MG63 (cell line): Measurements from ENCODE around the gene NEBL. TPM values are rescaled to one million over a fixed set of nuclear protein-coding genes. Genes with fewer than 3 reads are reported as not detected.
"Not testable (repeated sequence)": the region's sequence is repeated elsewhere in the genome, so short reads cannot be mapped to it uniquely, and the experiment has no call there.

Experiments used
- DNase-seq: peaks from one replicate; pipeline ENCODE4 v3.0.0-alpha.2; 2020
- H3K27me3 ChIP-seq: fragments of 250-450 bp; sonication (Bioruptor Pico); 2 replicates; pipeline ENCODE4 v1.5.1; 2020; ENCODE audit warnings: mild to moderate bottlenecking, moderate library complexity
- H3K36me3 ChIP-seq: fragments of 250-450 bp; sonication (Bioruptor Pico); 2 replicates; pipeline ENCODE4 v1.5.1; 2020; ENCODE audit warnings: mild to moderate bottlenecking, moderate library complexity
- H3K4me3 ChIP-seq: fragments of 250-450 bp; sonication (Bioruptor Pico); 2 replicates; pipeline ENCODE4 v1.5.1; 2020; ENCODE audit warnings: mild to moderate bottlenecking, moderate library complexity
- H3K9me3 ChIP-seq: fragments of 250-450 bp; sonication (Bioruptor Pico); 2 replicates; pipeline ENCODE4 v1.5.1; 2020; ENCODE audit warnings: mild to moderate bottlenecking, moderate library complexity
- total RNA-seq: library from RNA; depleted of rRNA; stranded (reverse); fragments of >200 nt; shearing (Covaris generic); gene quantifications from 2 replicates; pipeline ENCODE4 v1.2.3, GENCODE V29; 2014; ENCODE audit warnings: low replicate concordance; rRNA removed

The NEBL gene
- 0.03 and 0.07 TPM in 2 replicates for total RNA-seq

- no peak for DNase-seq
- H3K36me3 ChIP-seq: no peaks in the 10 kb centered on the region
Measured at GRCh38 chr10:20897146-20897825, at the start of gene NEBL. TSS of gene NEBL (minus strand) at chr10:20897311. CDS start at chr10:20897205, 106 bp downstream.

DNA sequence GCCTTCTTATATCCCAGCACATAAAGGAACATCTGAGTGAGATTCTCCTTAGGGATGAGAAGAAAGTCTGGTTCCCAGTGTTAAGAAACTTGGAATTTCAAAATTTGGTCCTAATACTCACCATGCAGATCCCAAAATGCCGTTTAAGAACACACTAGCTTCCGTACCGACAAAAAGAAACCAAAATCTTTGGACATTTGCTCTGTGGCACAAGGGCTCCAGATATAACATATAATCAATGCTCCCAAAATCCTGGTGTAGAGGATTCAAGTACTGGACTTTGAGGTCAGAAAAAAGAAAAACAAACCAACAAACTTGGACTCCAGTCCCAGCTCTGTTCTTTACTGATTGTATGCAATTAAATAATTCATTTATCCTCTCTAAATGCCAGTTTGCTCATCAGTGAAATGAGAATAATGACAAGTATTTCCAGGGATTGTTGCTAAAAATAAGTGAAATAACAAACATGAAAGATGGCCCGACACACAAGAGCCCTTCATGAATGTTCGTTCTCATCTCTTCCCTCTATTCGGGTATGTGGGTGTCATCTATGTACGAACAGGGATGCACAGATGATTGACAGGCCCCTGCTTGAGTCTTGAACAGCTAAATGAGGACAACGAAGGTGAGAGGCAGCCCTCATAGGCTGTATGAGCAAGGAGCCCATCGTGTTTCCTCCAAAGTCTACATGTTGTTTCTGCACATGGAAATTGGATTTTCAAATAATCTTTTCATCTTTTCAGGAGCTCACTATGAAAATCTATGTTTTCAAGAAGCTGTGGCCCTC, 48.6 kb upstream of the NEBL start:
- no peaks in the 10 kb centered on the region for H3K27me3 ChIP-seq
- DNase-seq: no peak
- H3K4me3 ChIP-seq: no peak overlapping the region
- H3K9me3 ChIP-seq: no peaks in the 10 kb centered on the region
- no peaks in the 10 kb centered on the region for H3K36me3 ChIP-seq

More at GRCh38 chr10:20897146-20897825, at the start of gene NEBL:
- Histone ChIP-seq H3K4me3 (no peak within 1 kb of the TSS), H3K9me3 (no peaks in the 10 kb centered on the region), H3K27me3 (no peaks in the 10 kb centered on the region)

GRCh38 chr10:20944789-20945502, 47.8 kb upstream of the NEBL start:
- Histone ChIP-seq H3K4me3 (no peak overlapping the region), H3K36me3 (no peaks in the 10 kb centered on the region), H3K9me3 (no peaks in the 10 kb centered on the region), H3K27me3 (no peaks in the 10 kb centered on the region)
- no peak for DNase-seq

DNA sequence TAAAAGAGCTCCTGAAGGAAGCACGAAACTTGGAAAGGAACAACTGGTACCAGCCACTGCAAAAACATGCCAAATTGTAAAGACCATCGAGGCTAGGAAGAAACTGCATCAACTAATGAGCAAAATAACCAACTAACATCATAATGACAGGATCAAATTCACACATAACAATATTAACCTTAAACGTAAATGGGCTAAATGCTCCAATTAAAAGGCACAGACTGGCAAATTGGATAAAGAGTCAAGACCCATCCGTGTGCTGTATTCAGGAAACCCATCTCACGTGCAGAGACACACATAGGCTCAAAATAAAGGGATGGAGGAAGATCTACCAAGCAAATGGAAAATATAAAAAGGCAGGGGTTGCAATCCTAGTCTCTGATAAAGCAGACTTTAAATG, 42.3 kb upstream of the NEBL start:
- H3K36me3 ChIP-seq, H3K27me3 ChIP-seq, DNase-seq, H3K4me3 ChIP-seq, H3K9me3 ChIP-seq: not testable (repeated sequence)

- DNase-seq: no peak
- H3K27me3 ChIP-seq: no peaks in the 10 kb centered on the region
- no peak overlapping the region for H3K4me3 ChIP-seq
- no peaks in the 10 kb centered on the region for H3K36me3 ChIP-seq
- H3K9me3 ChIP-seq: no peaks in the 10 kb centered on the region
Measured at GRCh38 chr10:20936396-20936795, 39.3 kb upstream of the NEBL start.

GRCh38 chr10:20935931-20936330, 38.8 kb upstream of the NEBL start:
- no peak overlapping the region for H3K4me3 ChIP-seq
- DNase-seq: no peak

GRCh38 chr10:20935301-20935700, 38.2 kb upstream of the NEBL start:
- no peaks in the 10 kb centered on the region for H3K27me3 ChIP-seq

More at GRCh38 chr10:20935931-20936330, 38.8 kb upstream of the NEBL start:
- H3K36me3 ChIP-seq: no peaks in the 10 kb centered on the region
- no peaks in the 10 kb centered on the region for H3K9me3 ChIP-seq
- H3K27me3 ChIP-seq: no peaks in the 10 kb centered on the region

GRCh38 chr10:20933705-20934104, 36.6 kb upstream of the NEBL start:
- Histone ChIP-seq H3K9me3 (no peaks in the 10 kb centered on the region), H3K36me3 (no peaks in the 10 kb centered on the region), H3K4me3 (no peak overlapping the region), H3K27me3 (no peaks in the 10 kb centered on the region)
- DNase-seq: no peak

More at GRCh38 chr10:20935301-20935700, 38.2 kb upstream of the NEBL start:
- Histone ChIP-seq H3K4me3 (no peak overlapping the region), H3K36me3 (no peaks in the 10 kb centered on the region), H3K9me3 (no peaks in the 10 kb centered on the region)
- DNase-seq: no peak

DNA sequence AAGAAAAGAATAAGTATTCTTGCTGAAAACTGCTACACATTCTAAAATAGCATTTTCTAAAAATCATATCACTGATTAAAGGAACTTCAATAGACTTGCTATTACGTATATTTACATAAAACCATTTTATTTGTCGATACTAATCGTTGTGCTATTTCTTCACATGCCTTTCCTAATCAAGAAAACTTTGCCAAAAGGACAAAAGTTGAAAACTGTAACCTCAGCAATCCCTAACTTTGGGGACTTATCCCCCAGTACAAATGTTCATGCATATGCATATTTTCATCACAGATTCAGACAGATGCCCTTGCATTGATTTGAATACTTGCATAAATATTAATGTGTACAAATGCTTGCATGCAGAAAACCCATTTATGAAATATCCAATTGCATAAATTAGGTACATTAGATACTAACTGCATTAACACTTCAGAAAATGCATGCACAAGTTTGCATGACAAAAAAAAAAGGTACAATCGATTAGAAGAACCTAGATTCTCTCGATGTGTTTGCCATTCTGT, 35.6 kb upstream of the NEBL start:
- DNase-seq: no peak
- no peak overlapping the region for H3K4me3 ChIP-seq
- no peaks in the 10 kb centered on the region for H3K36me3 ChIP-seq
- H3K27me3 ChIP-seq: no peaks in the 10 kb centered on the region
- no peaks in the 10 kb centered on the region for H3K9me3 ChIP-seq

DNA sequence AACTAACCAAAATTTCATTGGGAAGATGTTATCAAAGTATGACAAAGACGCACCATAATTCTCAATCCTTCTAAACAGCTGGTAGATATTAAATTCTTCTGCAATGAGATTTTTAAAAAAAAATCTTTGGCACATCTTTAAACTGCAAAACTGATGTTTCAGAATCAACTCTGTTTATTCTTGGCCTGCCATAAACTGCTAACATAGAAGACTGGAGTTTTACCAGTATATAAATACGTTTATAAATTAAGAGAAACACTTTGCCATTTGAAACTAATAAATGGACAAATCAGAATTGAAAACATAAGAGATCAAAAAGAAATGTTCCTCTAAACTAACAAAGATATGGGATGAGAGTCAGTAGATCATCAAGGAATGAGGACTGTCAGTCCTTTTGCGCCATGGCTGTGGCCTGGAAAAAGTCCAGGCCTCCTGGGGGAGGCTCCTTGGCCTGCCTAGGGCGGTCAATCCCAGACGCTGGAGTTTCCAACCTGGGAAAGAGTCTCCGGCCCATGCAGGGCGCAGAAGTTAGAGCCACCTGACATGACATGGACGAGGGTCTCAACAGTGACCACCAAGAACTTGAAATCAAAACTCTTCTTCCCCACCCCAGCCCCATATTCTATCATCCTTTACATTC, 34.2 kb upstream of the NEBL start:
- no peaks in the 10 kb centered on the region for H3K9me3 ChIP-seq
- DNase-seq: no peak
- no peaks in the 10 kb centered on the region for H3K36me3 ChIP-seq
- H3K27me3 ChIP-seq: no peaks in the 10 kb centered on the region
- H3K4me3 ChIP-seq: no peak overlapping the region

GRCh38 chr10:20927456-20927855, 30.3 kb upstream of the NEBL start:
- no peak for DNase-seq
- no peaks in the 10 kb centered on the region for H3K36me3 ChIP-seq
- H3K9me3 ChIP-seq: no peaks in the 10 kb centered on the region
- H3K27me3 ChIP-seq: no peaks in the 10 kb centered on the region
- H3K4me3 ChIP-seq: no peak overlapping the region

- Histone ChIP-seq H3K4me3 (no peak overlapping the region), H3K36me3 (no peaks in the 10 kb centered on the region)
- DNase-seq: no peak
Measured at GRCh38 chr10:20922451-20922850, 25.3 kb upstream of the NEBL start.

DNA sequence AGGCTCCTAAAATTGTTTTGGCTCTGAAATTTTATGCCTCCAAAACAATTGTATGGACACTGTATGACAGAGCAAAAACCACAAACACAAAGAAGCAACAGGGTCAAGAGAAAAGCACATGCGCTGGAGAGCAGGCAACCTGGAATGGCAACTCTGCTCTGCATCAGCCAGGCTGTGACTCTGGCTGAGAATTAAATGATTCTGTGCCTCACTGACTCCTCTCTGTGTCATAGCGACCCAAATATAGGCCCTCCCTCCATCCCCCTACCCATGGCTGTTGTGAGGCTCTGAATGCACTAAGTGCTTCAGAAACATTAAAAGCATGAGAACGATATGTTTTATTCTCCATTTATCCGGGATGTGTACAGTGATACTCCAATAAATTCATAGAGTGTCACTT, 24.9 kb upstream of the NEBL start:
- no peak for DNase-seq
- Histone ChIP-seq H3K27me3 (no peaks in the 10 kb centered on the region), H3K36me3 (no peaks in the 10 kb centered on the region), H3K4me3 (no peak overlapping the region), H3K9me3 (no peaks in the 10 kb centered on the region)

More at GRCh38 chr10:20922451-20922850, 25.3 kb upstream of the NEBL start:
- Histone ChIP-seq H3K27me3 (no peaks in the 10 kb centered on the region), H3K9me3 (no peaks in the 10 kb centered on the region)

- DNase-seq: no peak
- no peak overlapping the region for H3K4me3 ChIP-seq
- no peaks in the 10 kb centered on the region for H3K9me3 ChIP-seq
- H3K36me3 ChIP-seq: no peaks in the 10 kb centered on the region
- no peaks in the 10 kb centered on the region for H3K27me3 ChIP-seq
Measured at GRCh38 chr10:20920061-20920460, 22.9 kb upstream of the NEBL start.

GRCh38 chr10:20919481-20919880, 22.4 kb upstream of the NEBL start:
- Histone ChIP-seq H3K9me3 (no peaks in the 10 kb centered on the region), H3K4me3 (no peak overlapping the region), H3K27me3 (no peaks in the 10 kb centered on the region), H3K36me3 (no peaks in the 10 kb centered on the region)
- DNase-seq: no peak

DNA sequence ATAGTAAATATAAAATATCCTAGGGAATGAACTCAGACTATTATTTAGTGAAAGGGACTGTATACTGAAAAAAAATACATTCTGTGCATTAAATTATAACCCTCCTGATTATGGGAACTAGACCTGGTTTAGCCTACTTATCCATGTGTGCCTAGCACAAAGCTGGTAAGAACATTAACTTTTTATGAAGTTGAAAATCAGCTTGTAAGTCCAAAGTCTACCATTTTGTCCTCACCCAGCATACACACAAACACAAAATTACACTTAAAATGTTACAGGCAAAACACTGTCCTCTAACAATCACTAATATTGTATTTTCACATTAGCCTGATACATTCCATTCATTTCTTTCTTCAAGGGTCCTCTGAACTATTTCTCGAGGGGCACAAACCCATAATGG, 19.9 kb upstream of the NEBL start:
- DNase-seq: no peak
- Histone ChIP-seq H3K4me3 (no peak overlapping the region), H3K36me3 (no peaks in the 10 kb centered on the region), H3K27me3 (peaks cover 4% of the 10 kb centered on the region; the same call in 1 of the 2 replicates), H3K9me3 (no peaks in the 10 kb centered on the region)
